Smooth muscle cell (in vitro differentiated cells): ENCODE data around the gene GAGE10. TPM values are rescaled to one million over a fixed set of nuclear protein-coding genes. Genes with fewer than 3 reads are reported as not detected.
"Not testable (repeated sequence)": the region's sequence is repeated elsewhere in the genome, so short reads cannot be mapped to it uniquely, and the experiment has no call there.

Source experiments
- DNase-seq: peaks from one replicate; lab custom pipeline; 2025; ENCODE audit not compliant: unreplicated experiment; lab: John Stamatoyannopoulos, UW
- H2AFZ ChIP-seq: fragments of 200-600 bp; sonication (generic); 2 replicates; pipeline ENCODE4 v1.6.0; 2016; ENCODE audit warnings: antibody characterized with exemption, low read depth, mild to moderate bottlenecking
- H3F3A ChIP-seq: fragments of 200-600 bp; sonication (generic); 2 replicates; pipeline ENCODE4 v1.6.0; 2017; ENCODE audit warnings: antibody characterized with exemption, low read depth
- H3K27ac ChIP-seq: fragments of 200-600 bp; sonication (generic); 2 replicates; pipeline ENCODE4 v1.5.1; 2016; ENCODE audit warnings: low read depth, mild to moderate bottlenecking
- H3K27me3 ChIP-seq: fragments of 200-600 bp; sonication (generic); 2 replicates; pipeline ENCODE4 v1.6.1; 2016; ENCODE audit warnings: low read depth, mild to moderate bottlenecking
- H3K36me3 ChIP-seq: fragments of 200-600 bp; sonication (generic); 2 replicates; pipeline ENCODE4 v1.5.1; 2016; ENCODE audit warnings: low read depth
- H3K4me1 ChIP-seq: fragments of 200-600 bp; sonication (generic); 2 replicates; pipeline ENCODE4 v1.5.1; 2016; ENCODE audit warnings: low read depth
- H3K4me2 ChIP-seq: fragments of 200-600 bp; sonication (generic); 2 replicates; pipeline ENCODE4 v1.6.0; 2016; ENCODE audit warnings: mild to moderate bottlenecking
- H3K4me3 ChIP-seq: fragments of 200-600 bp; sonication (generic); 2 replicates; pipeline ENCODE4 v1.5.1; 2016; ENCODE audit warnings: mild to moderate bottlenecking
- H3K79me2 ChIP-seq: fragments of 200-600 bp; sonication (generic); 2 replicates; pipeline ENCODE4 v1.6.0; 2016; ENCODE audit warnings: low read depth, mild to moderate bottlenecking
- H3K9ac ChIP-seq: fragments of 200-600 bp; sonication (generic); 2 replicates; pipeline ENCODE4 v1.6.0; 2016; ENCODE audit warnings: low read depth
- H3K9me3 ChIP-seq: fragments of 200-600 bp; sonication (generic); replicated peaks from 2 replicates; pipeline ENCODE4 v1.5.1; 2016; ENCODE audit warnings: low read depth
- H4K20me1 ChIP-seq: fragments of 200-600 bp; sonication (generic); 2 replicates; pipeline ENCODE4 v1.6.0; 2016; ENCODE audit warnings: low read depth
- WGBS: methylation state at CpG from one replicate; pipeline ENCODE4 v1.1.7; 2016; ENCODE audit warnings: low lambda C conversion rate; 5-methylcytosine and 5-hydroxymethylcytosine counted together
- polyA plus RNA-seq: library from polyadenylated mRNA; unstranded; fragments of >200 nt; fragmentation: Nextera tagmentation; extraction: Ambion mirVana; gene quantifications from 2 replicates; pipeline ENCODE4 v1.2.1, GENCODE V29; 2016
- total RNA-seq: library from RNA; depleted of rRNA; stranded (reverse); fragments of >200 nt; gene quantifications from 2 replicates; pipeline ENCODE4 v1.2.3, GENCODE V29; 2014
- TF ChIP-seq, protein P1 (sequence below): fragments of 200-600 bp; sonication (generic); IDR thresholded peaks from 2 replicates; pipeline ENCODE4 v1.5.1; 2017; ENCODE audit warnings: borderline replicate concordance, mild to moderate bottlenecking, antibody characterized with exemption; ENCODE audit not compliant: insufficient read depth, poor library complexity, severe bottlenecking

Gene GAGE10
- total and polyA plus RNA-seq, 2 experiments from 2014 or later = not detected

DNA sequence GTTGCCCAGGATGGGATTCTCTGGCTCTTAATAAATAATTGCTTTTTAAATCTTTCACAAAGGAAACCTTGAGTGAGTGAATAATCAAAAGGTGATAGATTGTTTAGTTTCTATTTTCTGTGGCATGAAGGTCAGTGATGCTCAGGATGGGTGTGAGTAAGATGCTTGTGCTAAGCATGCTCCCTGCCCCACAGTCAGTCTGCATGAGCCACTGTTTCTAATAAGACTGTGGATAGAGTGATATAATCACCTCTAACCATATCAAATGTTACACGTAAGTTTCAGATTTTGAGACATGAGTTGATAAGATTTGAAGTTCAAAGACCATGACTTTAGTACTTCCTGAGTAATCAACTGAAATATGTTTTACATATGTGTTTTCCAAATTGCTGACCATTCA lies 2.7 kb upstream of the GAGE10 start:
- Histone ChIP-seq H3K4me1 (no peaks in the 10 kb centered on the region), H2AFZ (no peak overlapping the region), H3K9me3 (no peaks in the 10 kb centered on the region), H3K27ac (no peak overlapping the region), H3K36me3 (no peaks in the 10 kb centered on the region), H3K27me3 (no peaks in the 10 kb centered on the region), H3K79me2 (no peaks in the 10 kb centered on the region), H3K9ac (no peak overlapping the region), H3K4me2 (no peak overlapping the region), H4K20me1 (no peaks in the 10 kb centered on the region), H3F3A (no peaks in the 10 kb centered on the region), H3K4me3 (no peak overlapping the region)
- TF ChIP-seq, protein P1, sequence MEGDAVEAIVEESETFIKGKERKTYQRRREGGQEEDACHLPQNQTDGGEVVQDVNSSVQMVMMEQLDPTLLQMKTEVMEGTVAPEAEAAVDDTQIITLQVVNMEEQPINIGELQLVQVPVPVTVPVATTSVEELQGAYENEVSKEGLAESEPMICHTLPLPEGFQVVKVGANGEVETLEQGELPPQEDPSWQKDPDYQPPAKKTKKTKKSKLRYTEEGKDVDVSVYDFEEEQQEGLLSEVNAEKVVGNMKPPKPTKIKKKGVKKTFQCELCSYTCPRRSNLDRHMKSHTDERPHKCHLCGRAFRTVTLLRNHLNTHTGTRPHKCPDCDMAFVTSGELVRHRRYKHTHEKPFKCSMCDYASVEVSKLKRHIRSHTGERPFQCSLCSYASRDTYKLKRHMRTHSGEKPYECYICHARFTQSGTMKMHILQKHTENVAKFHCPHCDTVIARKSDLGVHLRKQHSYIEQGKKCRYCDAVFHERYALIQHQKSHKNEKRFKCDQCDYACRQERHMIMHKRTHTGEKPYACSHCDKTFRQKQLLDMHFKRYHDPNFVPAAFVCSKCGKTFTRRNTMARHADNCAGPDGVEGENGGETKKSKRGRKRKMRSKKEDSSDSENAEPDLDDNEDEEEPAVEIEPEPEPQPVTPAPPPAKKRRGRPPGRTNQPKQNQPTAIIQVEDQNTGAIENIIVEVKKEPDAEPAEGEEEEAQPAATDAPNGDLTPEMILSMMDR = no peak
- no peak for DNase-seq
- 79% methylated on average over 1 of the region's 1 CpG for WGBS

DNA sequence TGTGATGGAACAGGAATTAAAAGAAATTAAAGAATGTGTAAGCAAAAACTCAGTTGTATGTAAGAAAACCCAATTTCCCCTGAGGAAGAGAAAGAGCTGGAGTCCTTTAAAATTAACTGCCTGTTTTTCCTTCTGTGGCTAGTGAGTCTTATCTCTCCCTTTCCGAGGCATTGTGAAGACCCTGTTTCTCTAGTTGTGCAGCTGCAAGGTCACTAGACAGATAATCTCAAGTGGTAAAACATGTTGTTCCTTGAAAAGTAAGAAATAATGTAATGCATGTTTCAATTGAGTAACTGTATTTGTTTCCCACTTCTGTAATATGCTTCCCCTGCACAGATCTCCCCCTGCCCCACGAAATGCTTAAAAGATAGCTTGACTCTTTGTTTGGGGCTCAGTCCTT lies 4.3 kb downstream of the GAGE10 start:
- not testable (repeated sequence) for H3K36me3 ChIP-seq, H3K9ac ChIP-seq, H3K9me3 ChIP-seq, H4K20me1 ChIP-seq, H2AFZ ChIP-seq, H3K79me2 ChIP-seq, H3K4me3 ChIP-seq, H3K27me3 ChIP-seq, DNase-seq, H3K27ac ChIP-seq, H3K4me2 ChIP-seq, H3F3A ChIP-seq, H3K4me1 ChIP-seq
- WGBS = 37% methylated on average over 2 of the region's 2 CpGs

DNA sequence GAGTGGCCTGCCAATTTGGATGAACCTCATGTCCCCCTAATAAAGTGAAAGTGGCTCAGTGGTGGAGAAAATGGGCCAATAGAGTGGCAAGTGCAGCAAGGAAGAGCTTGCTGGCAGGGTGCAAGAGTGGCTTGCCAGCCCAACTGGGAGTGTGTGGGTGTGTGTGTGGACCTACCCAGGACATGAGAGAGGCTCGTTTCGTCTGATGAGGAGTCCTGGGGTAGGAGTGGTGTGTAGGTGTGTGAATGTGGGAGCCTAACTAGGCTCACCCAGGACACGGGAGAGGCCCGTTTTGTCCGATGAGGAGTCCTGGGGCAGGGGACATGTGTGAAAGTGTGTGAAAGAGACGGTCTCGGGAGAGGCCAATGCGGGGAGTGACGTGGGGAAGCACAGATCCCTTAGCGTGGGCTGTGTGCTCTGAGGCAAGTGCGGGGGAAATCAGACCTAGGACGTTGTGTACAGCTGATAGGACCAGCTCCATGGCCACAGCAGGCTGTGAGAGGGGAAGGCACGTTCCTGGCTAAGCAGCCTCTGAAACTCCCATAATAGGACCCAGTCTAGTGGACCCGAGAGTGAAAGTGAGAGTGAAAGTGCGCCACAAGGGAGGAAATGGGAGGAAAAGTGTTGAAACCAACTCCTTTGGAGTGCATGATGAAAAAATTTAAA lies 5.3 kb downstream of the GAGE10 start:
- Histone ChIP-seq H3K36me3 (no peaks in the 10 kb centered on the region), H3K4me3 (peak overlapping the region; percentile 36), H4K20me1 (no peaks in the 10 kb centered on the region), H3K27me3 (no peaks in the 10 kb centered on the region), H3K4me1 (no peaks in the 10 kb centered on the region), H3F3A (no peaks in the 10 kb centered on the region), H3K27ac (no peak overlapping the region), H3K4me2 (peak overlapping the region; percentile 81), H3K9me3 (no peaks in the 10 kb centered on the region), H3K79me2 (no peaks in the 10 kb centered on the region), H3K9ac (no peak overlapping the region), H2AFZ (no peak overlapping the region)
- TF ChIP-seq, protein P1 = no peak
- no peak for DNase-seq
- WGBS = 78% methylated on average over 15 of the region's 15 CpGs

DNA sequence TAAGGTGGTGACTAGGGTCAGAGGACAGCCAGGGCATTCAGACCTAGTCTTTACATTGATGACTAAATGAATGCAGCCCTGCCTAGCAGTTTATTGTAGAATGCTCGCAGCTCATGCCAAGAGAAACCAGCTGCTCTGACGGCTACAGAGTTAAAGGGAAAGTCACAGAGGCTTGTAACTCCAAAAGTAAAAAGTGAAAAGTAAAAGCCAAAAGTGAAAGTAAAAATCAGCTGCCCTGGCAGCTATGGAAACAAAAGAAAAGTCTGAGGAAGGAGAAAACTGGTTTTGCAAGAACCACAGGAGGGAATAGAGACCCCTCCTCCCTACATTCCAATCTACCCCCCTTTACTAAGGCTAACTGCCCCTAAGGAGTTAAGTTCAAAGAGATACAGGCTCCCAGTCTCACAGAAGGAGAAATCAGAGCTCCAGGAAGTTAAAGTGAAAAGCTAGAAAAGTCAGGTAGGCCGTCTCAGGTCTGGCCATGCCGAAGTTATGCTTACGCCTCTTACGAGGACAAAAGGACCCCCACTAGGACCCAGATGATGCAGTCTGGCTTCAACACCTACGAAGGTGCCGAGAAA lies 6.0 kb downstream of the GAGE10 start:
- no peak for DNase-seq
- no peaks in the 10 kb centered on the region for H4K20me1 ChIP-seq
- 52% methylated on average over 8 of the region's 8 CpGs for WGBS

More for the DNA sequence above, 6.0 kb downstream of the GAGE10 start:
- H3K79me2 ChIP-seq = no peaks in the 10 kb centered on the region
- no peak overlapping the region for H3K27ac ChIP-seq
- H3K9ac ChIP-seq = peak overlapping the region; percentile 40
- no peaks in the 10 kb centered on the region for H3F3A ChIP-seq
- peak overlapping the region; percentile 81 for H3K4me2 ChIP-seq
- no peaks in the 10 kb centered on the region for H3K27me3 ChIP-seq
- H2AFZ ChIP-seq = peak overlapping the region; percentile 65
- no peaks in the 10 kb centered on the region for H3K9me3 ChIP-seq
- TF ChIP-seq, protein P1 = no peak
- H3K36me3 ChIP-seq = no peaks in the 10 kb centered on the region
- H3K4me1 ChIP-seq = no peaks in the 10 kb centered on the region
- H3K4me3 ChIP-seq = peak overlapping the region; percentile 36
